ENCODE measurements around the gene MGAT5B. TPM values are rescaled to one million over a fixed set of nuclear protein-coding genes. Genes with fewer than 3 reads are reported as not detected.

The MGAT5B gene
- total and polyA plus RNA-seq, 2 donors from 2014 or later: 0.56 to 2.3 TPM

GRCh38 chr17:76892329-76892728 lies 24.1 kb downstream of the MGAT5B start:
- H3K9me3 ChIP-seq (ENCODE audit: control insufficient read depth in 2 of 3, insufficient read depth in 1 of 3, low read length in 3 of 3): no peaks in the 10 kb centered on the region
- FAIRE-seq: no peak
- intact Hi-C loops (cut with DNase I): no loop called here

GRCh38 chr17:76893623-76894334 lies 25.6 kb downstream of the MGAT5B start:
- no peak for FAIRE-seq
- intact Hi-C loops (cut with DNase I): no loop called here

More at GRCh38 chr17:76892329-76892728, 24.1 kb downstream of the MGAT5B start:
- no peaks in the 10 kb centered on the region for H3K4me1 ChIP-seq (ENCODE audit: control insufficient read depth in 2 of 3, insufficient read depth in 2 of 3, low read depth in 1 of 3, low read length in 3 of 3)
- no peak overlapping the region for H3K27ac ChIP-seq (ENCODE audit: low read depth in 2 of 2, low read length in 2 of 2)
- H3K4me3 ChIP-seq (ENCODE audit: low read length in 3 of 3): no peak overlapping the region
- no peak overlapping the region for H3K9ac ChIP-seq (ENCODE audit: low read length in 3 of 3)
- DNase-seq: no peak
- no peaks in the 10 kb centered on the region for H3K36me3 ChIP-seq (ENCODE audit: control insufficient read depth in 2 of 3, insufficient read depth in 3 of 3, low read length in 3 of 3)
- TF ChIP-seq, protein P1, sequence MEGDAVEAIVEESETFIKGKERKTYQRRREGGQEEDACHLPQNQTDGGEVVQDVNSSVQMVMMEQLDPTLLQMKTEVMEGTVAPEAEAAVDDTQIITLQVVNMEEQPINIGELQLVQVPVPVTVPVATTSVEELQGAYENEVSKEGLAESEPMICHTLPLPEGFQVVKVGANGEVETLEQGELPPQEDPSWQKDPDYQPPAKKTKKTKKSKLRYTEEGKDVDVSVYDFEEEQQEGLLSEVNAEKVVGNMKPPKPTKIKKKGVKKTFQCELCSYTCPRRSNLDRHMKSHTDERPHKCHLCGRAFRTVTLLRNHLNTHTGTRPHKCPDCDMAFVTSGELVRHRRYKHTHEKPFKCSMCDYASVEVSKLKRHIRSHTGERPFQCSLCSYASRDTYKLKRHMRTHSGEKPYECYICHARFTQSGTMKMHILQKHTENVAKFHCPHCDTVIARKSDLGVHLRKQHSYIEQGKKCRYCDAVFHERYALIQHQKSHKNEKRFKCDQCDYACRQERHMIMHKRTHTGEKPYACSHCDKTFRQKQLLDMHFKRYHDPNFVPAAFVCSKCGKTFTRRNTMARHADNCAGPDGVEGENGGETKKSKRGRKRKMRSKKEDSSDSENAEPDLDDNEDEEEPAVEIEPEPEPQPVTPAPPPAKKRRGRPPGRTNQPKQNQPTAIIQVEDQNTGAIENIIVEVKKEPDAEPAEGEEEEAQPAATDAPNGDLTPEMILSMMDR (IDR thresholded peaks at IDR 0.05; ENCODE audit: borderline replicate concordance, extremely low read depth, insufficient read depth): no peak
- no peaks in the 10 kb centered on the region for H3K27me3 ChIP-seq (ENCODE audit: control insufficient read depth, insufficient read depth, low read length)

DNA sequence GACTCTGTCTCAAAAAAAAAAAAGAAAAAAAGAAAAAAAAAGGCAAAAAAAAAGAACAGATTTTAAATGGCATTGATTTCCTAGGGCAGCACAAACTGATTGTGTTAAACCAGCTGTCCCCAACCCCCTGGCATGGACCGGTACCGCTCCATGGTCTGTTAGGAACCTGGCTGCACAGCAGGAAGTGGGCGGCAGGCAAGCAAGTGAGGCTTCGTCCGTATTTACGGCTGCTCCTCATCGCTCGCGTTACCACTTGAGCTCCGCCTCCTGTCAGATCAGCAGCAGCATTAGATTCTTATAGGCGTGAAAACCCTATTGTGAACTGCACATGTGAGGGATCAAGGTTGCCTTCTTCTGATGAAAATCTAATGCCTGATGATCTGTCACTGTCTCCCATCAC lies 26.6 kb downstream of the MGAT5B start:
- TF ChIP-seq, protein P1 (IDR thresholded peaks at IDR 0.05; ENCODE audit: borderline replicate concordance, extremely low read depth, insufficient read depth): no peak
- FAIRE-seq: no peak
- intact Hi-C loops (cut with DNase I): no loop called here

More at GRCh38 chr17:76893623-76894334, 25.6 kb downstream of the MGAT5B start:
- no peak overlapping the region for H3K27ac ChIP-seq (ENCODE audit: low read depth in 2 of 2, low read length in 2 of 2)
- TF ChIP-seq, protein P1 (IDR thresholded peaks at IDR 0.05; ENCODE audit: borderline replicate concordance, extremely low read depth, insufficient read depth): no peak
- H3K36me3 ChIP-seq (ENCODE audit: control insufficient read depth in 2 of 3, insufficient read depth in 3 of 3, low read length in 3 of 3): no peaks in the 10 kb centered on the region
- DNase-seq: no peak
- H3K27me3 ChIP-seq (ENCODE audit: control insufficient read depth, insufficient read depth, low read length): no peaks in the 10 kb centered on the region
- no peak overlapping the region for H3K4me3 ChIP-seq (ENCODE audit: low read length in 3 of 3)
- no peak overlapping the region for H3K9ac ChIP-seq (ENCODE audit: low read length in 3 of 3)
- no peaks in the 10 kb centered on the region for H3K9me3 ChIP-seq (ENCODE audit: control insufficient read depth in 2 of 3, insufficient read depth in 1 of 3, low read length in 3 of 3)
- no peaks in the 10 kb centered on the region for H3K4me1 ChIP-seq (ENCODE audit: control insufficient read depth in 2 of 3, insufficient read depth in 2 of 3, low read depth in 1 of 3, low read length in 3 of 3)

More for the DNA sequence above, 26.6 kb downstream of the MGAT5B start:
- H3K9ac ChIP-seq (ENCODE audit: low read length in 3 of 3): no peak overlapping the region
- H3K27ac ChIP-seq (ENCODE audit: low read depth in 2 of 2, low read length in 2 of 2): no peak overlapping the region
- no peaks in the 10 kb centered on the region for H3K27me3 ChIP-seq (ENCODE audit: control insufficient read depth, insufficient read depth, low read length)
- H3K36me3 ChIP-seq (ENCODE audit: control insufficient read depth in 2 of 3, insufficient read depth in 3 of 3, low read length in 3 of 3): no peaks in the 10 kb centered on the region
- no peaks in the 10 kb centered on the region for H3K9me3 ChIP-seq (ENCODE audit: control insufficient read depth in 2 of 3, insufficient read depth in 1 of 3, low read length in 3 of 3)
- no peak for DNase-seq
- H3K4me1 ChIP-seq (ENCODE audit: control insufficient read depth in 2 of 3, insufficient read depth in 2 of 3, low read depth in 1 of 3, low read length in 3 of 3): no peaks in the 10 kb centered on the region
- H3K4me3 ChIP-seq (ENCODE audit: low read length in 3 of 3): no peak overlapping the region
